Midbrain (tissue), 1 donor: ENCODE measurements around the gene ACTR5.

Source experiments
- DNase-seq: peaks from one replicate; lab custom pipeline; 2025; lab: John Stamatoyannopoulos, UW

Gene ACTR5

GRCh38 chr20:38748097-38748860 lies at the start of gene ACTR5:
TSS of gene ACTR5 (plus strand) at chr20:38748460. CDS start at chr20:38748479, 19 bp downstream.
- peak; percentile 96 for DNase-seq

DNA sequence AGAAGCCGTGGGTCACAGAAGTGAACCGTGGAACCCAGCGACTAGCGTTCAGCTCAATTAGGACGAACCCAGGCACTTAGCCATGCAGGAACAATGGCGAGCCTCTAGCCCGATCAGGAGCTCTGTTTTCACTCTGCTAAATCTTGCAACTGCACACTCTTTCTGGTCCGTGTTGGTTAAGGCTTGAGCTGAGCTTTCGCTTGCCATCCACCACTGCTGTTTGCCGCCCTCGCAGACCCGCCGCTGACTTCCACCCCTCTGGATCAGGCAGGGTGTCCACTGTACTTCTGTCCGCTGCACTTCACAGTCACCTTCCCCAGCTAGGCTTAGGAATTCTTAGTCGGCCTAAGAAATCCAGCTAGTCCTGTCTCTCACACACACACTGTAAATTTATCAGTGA lies 49.7 kb upstream of the ACTR5 start:
- no peak for DNase-seq

DNA sequence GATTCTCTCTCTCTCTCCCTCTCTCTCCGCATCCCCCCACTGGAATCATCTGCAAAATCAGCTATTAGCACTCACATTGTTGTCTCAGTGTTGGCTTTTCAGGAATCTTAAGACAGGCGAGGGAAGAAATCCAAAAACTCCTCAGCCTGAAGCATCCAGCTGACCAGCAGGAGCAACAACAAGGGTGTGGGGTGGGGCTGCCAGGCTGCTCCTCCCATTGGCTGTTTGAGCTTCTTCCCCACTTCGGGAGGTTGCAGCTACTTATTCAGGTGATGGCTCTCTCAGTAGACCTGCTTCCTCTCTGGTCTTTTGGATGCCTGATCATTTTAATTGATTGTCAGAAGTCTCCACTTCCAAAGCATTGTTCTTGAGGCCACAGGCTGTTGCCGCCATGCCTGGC lies 48.1 kb upstream of the ACTR5 start:
- DNase-seq = no peak

DNA sequence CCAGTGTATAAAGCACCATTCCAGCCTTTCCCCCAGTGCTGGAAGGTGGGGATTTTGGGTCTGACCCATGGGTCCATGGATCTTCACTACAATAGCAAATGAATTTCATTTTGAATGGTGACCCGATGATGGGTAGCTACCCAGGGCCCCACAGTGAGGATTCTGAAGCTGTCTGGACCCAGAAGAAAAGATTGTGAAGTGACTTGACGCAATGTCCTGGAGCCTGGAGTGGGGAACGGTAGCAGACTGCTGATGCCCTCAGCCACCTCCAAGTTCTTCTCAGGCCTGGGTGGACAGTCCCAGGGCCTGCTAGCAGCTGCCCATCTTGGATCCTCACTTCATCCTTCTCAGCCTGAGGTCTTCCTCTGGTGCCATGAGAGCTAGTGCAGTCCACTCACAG lies 47.3 kb upstream of the ACTR5 start:
- no peak for DNase-seq

- no peak for DNase-seq
These were observed 44.7 kb upstream of the ACTR5 start for GRCh38 chr20:38703526-38703925.

DNA sequence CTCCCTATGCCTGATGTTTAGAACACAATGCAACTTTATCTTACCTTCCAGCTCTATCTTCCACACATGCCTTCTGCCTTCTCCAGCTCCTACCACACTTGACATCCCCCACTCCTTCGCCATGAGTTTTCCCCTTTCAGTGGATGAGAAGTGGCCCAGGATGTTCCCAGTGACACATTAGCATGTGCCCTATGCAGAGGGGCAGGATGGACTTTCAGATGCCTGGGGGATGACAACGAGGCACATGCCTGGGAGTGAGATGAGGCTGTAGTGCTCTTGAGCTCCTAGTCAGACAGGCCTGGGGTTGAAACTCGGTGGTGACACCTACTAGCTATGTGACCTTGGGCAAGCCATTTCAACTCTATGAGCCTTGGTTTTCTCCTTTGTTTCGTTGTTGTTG lies 44.1 kb upstream of the ACTR5 start:
- no peak for DNase-seq

GRCh38 chr20:38706509-38706908 lies 41.8 kb upstream of the ACTR5 start:
- DNase-seq = no peak

DNA sequence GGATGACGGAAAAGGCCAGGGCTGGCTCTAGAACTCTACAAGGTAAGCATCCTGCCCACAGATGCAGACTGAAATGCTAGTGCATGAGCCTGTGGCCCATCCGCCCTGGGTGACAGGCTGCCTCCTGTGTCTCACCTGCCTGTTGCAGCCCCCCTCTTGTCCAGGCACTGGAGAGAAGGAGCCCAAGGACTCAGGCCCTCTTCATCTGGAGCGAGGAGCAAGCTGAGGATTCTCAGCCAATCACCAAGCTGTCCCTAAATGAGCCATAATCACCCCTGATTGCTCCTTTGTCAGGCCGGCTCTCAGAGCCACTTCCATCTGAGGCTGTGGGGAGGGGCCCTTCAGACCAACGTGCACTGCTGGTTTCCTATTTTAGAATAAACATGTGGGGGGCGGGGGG lies 34.0 kb upstream of the ACTR5 start:
- DNase-seq = no peak

DNA sequence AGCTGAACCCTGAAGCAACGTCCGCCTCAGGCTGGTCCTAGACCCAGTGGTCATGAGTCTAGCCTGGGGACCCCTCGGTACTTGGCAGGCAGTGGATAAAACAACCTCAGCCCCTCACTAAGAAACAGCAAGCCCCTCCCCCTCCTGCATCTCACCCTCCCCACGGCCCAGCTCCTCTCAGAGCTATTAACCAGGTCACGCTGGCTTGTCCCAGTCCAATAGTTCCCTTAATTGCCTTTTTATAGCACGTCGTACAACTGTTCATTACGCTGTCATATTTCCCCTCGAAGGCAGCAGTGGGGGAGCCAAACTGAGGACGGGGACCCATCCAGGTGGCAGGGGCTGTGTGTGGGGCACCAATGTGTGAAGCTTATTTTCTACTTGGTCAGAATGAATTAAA lies 32.6 kb upstream of the ACTR5 start:
- DNase-seq = no peak

GRCh38 chr20:38722683-38723016 lies 25.6 kb upstream of the ACTR5 start:
- DNase-seq = no peak

DNA sequence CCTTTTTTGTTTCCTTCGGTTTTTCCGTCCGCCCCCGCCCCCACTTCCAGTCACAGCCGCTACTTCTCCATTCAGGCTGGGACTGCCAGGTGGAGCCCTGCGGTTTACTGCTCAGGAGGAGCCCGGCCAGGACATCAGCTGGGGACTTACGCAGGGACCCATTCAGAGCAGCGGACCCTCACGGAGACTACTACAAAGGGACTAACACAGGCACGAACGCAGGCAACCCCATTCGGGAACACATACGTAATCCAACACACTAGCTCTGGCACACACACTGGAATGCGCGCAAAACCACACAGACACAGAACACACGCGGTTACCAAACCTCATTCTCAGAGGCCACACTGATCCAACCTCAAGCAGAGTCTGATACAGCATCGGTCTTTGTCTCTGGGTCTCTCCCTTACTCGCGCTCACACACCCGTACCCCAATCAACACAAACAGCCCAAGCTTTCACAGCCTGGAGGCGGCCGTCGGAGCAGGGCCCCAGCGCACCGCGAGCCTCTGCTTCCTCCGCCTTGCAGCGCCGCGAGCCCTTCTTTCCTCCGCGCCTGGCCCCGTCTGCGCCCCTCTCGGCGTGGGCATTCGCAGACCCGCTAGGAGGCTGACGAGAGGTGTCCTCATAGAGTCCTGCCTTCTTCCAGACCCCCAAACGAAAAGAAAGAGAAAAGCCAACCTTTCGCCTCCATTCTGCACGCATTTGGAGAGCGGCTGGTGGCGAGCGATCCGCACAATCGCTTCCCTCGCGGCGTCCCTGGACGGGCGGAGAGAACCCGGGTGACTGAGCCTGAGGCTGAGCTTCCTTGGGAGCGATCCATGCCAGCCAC lies 25.0 kb upstream of the ACTR5 start:
- no peak for DNase-seq

- no peak for DNase-seq
These were observed 24.2 kb upstream of the ACTR5 start, which contains the start of gene SLC32A1 for GRCh38 chr20:38723848-38724625. TSS of gene SLC32A1 (plus strand) at chr20:38724486. CDS start at chr20:38724725, 239 bp downstream.

GRCh38 chr20:38724626-38725147 lies 23.6 kb upstream of the ACTR5 start:
- no peak for DNase-seq

DNA sequence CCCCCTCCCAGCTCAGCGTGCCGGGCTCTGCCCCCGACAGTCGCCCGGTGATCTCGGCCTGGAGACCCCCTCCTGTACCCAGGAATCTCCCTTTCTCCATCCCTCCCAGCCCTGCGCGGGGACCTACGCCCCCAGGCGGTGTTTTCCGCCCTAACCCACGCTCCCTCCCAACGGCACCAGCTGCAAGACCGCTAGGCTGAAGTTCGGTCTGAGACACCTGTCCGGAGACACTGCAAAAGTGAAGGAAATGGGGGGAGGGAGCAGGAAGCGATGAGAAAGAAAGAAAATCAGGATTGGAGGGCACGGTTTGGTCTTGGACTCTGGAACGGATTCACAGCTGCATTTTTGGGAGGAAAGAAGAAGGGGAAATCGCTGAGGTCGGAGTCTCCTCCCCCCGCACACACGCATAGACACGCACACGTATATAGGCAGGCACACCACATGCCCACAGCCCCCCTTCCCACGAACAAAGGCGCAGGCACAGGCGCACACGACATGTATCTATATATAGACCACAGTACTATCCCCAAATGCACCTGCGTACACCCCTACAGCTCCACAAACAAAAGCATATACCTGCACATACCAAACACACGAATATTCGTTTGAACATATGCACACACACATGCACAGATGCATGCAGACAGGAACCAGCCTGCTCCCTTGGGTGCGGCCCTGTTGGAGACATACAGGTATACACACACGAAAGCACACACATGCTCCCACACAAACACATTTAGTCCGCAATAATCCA lies 22.9 kb upstream of the ACTR5 start:
- no peak for DNase-seq

GRCh38 chr20:38725931-38726803 lies 22.1 kb upstream of the ACTR5 start:
- no peak for DNase-seq

DNA sequence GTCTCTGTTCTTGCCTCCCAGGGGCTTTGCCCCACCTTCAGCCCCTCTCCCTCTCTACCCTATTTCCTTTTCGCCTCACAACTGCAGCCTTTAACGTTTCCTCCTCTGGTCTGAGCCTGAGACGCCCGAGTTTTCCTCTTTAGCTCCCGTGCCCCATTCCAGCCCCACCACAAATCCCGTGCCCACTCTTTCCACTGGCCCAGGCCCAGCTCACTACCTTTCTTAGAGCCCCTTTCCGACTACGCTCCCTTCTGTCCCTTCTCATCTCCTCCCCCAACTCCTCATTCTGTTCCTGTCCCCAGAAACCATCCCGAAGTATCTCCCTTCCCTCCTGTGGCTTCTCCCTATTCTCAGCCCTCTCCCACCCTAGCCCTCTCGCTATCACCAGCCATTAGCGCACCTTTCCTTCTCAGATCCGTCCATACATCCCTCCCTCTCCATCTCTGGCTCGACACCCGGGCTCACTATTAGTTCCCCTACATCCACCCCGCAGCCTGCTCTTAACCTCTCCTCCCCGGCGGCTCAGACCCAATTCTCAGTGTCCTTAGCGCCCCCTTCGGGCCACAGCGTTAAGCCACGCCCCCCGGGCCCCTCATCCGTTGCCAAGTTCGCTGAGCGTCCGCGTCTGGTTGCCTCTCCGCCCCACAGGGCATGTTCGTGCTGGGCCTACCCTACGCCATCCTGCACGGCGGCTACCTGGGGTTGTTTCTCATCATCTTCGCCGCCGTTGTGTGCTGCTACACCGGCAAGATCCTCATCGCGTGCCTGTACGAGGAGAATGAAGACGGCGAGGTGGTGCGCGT lies 21.3 kb upstream of the ACTR5 start:
- peak; percentile 27 for DNase-seq

GRCh38 chr20:38727607-38728190 lies 20.6 kb upstream of the ACTR5 start:
- DNase-seq = no peak

GRCh38 chr20:38728191-38728781 lies 20.0 kb upstream of the ACTR5 start:
- no peak for DNase-seq
